WERI-Rb-1 (cell line): ENCODE measurements around the gene BCL2L11.

Experiments used
- DNase-seq: peaks from one replicate; pipeline ENCODE4 v3.0.0-alpha.2; 2020
- H3K27ac ChIP-seq: fragments of 250-450 bp; sonication (Bioruptor Pico); 2 replicates; pipeline ENCODE4 v1.5.1; 2020; ENCODE audit warnings: mild to moderate bottlenecking, moderate library complexity
- H3K27me3 ChIP-seq: fragments of 250-450 bp; sonication (Bioruptor Pico); 2 replicates; pipeline ENCODE4 v1.5.1; 2021; ENCODE audit warnings: mild to moderate bottlenecking, low read depth, moderate library complexity; ENCODE audit not compliant: insufficient read depth, severe bottlenecking
- H3K36me3 ChIP-seq: fragments of 250-450 bp; sonication (Bioruptor Pico); 2 replicates; pipeline ENCODE4 v1.5.1; 2020; ENCODE audit warnings: mild to moderate bottlenecking, moderate library complexity
- H3K4me3 ChIP-seq: 2 replicates; pipeline ENCODE4 v1.5.1; 2011; ENCODE audit warnings: low read depth, mild to moderate bottlenecking, control low read depth, low read length
- H3K9me3 ChIP-seq: fragments of 250-450 bp; sonication (Bioruptor Pico); 2 replicates; pipeline ENCODE4 v1.5.1; 2021; ENCODE audit warnings: mild to moderate bottlenecking, moderate library complexity; ENCODE audit not compliant: severe bottlenecking
- CTCF ChIP-seq: IDR thresholded peaks from 2 replicates; pipeline ENCODE4 v1.5.1; 2011; ENCODE audit warnings: low read depth, mild to moderate bottlenecking, control low read depth, inconsistent platforms, low read length

The BCL2L11 gene

GRCh38 chr2:111162718-111163331, 42.1 kb downstream of the BCL2L11 start:
- TF ChIP-seq CTCF = no peak
- H3K36me3 ChIP-seq = no peaks in the 10 kb centered on the region; the same call in 1 of the 2 replicates
- H3K4me3 ChIP-seq = no peak overlapping the region
- no peak for DNase-seq
- no peak overlapping the region for H3K27ac ChIP-seq
- H3K9me3 ChIP-seq = no peaks in the 10 kb centered on the region
- H3K27me3 ChIP-seq = no peaks in the 10 kb centered on the region

DNA sequence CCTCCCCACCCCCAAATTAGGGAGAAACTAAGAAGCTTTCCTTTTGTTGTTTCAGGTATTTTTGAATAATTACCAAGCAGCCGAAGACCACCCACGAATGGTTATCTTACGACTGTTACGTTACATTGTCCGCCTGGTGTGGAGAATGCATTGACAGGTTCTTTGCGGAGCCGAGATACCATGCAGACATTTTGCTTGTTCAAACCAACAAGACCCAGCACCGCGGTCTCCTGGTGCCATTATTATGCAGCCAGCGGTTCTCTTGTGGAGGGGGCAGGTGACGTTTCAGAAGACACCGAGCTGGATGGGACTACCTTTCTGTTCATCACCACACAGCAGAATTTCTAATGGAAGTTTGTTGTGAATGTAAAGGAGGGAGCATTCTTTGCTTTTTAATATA, 43.4 kb downstream of the BCL2L11 start:
- no peak for TF ChIP-seq CTCF
- Histone ChIP-seq H3K27me3 (no peaks in the 10 kb centered on the region), H3K9me3 (no peaks in the 10 kb centered on the region), H3K4me3 (no peak overlapping the region), H3K27ac (no peak overlapping the region), H3K36me3 (no peaks in the 10 kb centered on the region; the same call in 1 of the 2 replicates)
- no peak for DNase-seq

- TF ChIP-seq CTCF = no peak
- no peak for DNase-seq
- Histone ChIP-seq H3K27me3 (peaks cover 1% of the 10 kb centered on the region), H3K9me3 (no peaks in the 10 kb centered on the region), H3K27ac (no peak overlapping the region), H3K36me3 (no peaks in the 10 kb centered on the region; the same call in 1 of the 2 replicates), H3K4me3 (no peak overlapping the region)
These were observed 44.4 kb downstream of the BCL2L11 start for GRCh38 chr2:111165084-111165483.

DNA sequence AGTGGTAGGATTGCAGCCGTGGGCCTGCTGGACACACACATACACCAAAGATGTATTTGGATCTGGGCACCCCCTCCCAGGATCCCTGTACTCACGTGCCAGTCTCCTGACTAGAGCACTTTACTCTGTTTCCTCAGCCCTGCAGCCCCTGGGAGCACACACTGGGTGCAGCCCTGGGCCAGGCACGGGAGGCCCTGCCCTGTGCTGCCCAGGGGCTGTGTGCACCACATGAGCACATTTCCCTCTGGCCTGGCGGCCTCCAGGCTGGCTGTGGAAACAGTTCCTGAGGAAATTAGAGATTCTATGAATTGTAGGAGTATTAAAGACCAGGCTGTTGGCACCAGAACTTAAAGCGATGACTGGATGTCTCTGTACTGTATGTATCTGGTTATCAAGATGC, 45.4 kb downstream of the BCL2L11 start:
- Histone ChIP-seq H3K9me3 (no peaks in the 10 kb centered on the region), H3K27me3 (peaks cover 4% of the 10 kb centered on the region), H3K27ac (no peak overlapping the region), H3K36me3 (no peaks in the 10 kb centered on the region; the same call in 1 of the 2 replicates), H3K4me3 (no peak overlapping the region)
- no peak for DNase-seq
- no peak for TF ChIP-seq CTCF

DNA sequence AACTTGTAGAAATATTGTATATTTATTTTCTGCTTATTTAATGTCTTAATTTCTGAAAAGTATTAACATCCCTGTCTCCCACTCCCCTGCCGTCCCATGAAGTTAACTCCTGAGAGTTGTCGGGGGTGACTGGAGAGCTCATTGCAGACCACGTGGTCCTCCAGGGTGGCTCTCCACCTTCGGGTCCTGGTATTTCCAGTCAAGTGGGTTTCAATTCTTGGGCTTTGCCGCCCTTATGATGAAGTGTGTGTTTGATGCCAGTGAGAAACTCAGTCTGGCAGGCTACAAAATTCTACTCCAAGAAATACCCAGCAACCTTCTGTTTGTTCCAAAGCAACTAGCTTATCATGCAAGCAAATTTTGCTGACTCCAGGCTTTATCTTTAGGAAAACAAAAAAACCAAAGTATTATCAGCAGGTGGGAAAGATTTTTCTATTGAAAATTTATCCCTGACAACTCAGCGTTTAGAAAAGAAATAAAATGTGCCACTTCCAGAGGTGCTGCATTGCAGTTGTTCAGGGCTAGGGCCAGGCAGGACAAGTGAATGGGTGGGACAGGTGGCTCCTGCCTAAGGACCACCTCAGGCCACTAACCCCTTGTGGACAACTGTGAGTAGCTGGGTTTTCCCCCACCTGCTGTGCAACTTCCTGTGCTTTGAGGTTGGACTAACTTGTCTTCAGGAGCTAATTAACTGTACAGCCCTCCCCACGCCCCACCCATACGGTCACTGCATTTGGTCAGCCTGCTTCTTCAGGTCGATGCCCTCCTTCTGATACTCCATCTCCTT, 46.6 kb downstream of the BCL2L11 start:
- Histone ChIP-seq H3K36me3 (no peaks in the 10 kb centered on the region; the same call in 1 of the 2 replicates), H3K4me3 (no peak overlapping the region), H3K27me3 (peaks cover 14% of the 10 kb centered on the region), H3K27ac (no peak overlapping the region), H3K9me3 (no peaks in the 10 kb centered on the region)
- DNase-seq = no peak
- no peak for TF ChIP-seq CTCF
